Activated gamma-delta T cell treated with anti-CD3 and anti-CD28 coated beads, Interleukin-2, amount 50 U/mL, for 16 hours (primary cell): ENCODE measurements around the gene MACF1.
"Not testable (repeated sequence)": the region's sequence is repeated elsewhere in the genome, so short reads cannot be mapped to it uniquely, and the experiment has no call there.

Source experiments
- DNase-seq: peaks from one replicate; pipeline ENCODE4 v3.0.0-alpha.2; 2020; ENCODE audit warnings: low read depth

MACF1 gene

GRCh38 chr1:39493043-39493810, 288.7 kb downstream of the MACF1 start:
- not testable (repeated sequence) for DNase-seq

DNA sequence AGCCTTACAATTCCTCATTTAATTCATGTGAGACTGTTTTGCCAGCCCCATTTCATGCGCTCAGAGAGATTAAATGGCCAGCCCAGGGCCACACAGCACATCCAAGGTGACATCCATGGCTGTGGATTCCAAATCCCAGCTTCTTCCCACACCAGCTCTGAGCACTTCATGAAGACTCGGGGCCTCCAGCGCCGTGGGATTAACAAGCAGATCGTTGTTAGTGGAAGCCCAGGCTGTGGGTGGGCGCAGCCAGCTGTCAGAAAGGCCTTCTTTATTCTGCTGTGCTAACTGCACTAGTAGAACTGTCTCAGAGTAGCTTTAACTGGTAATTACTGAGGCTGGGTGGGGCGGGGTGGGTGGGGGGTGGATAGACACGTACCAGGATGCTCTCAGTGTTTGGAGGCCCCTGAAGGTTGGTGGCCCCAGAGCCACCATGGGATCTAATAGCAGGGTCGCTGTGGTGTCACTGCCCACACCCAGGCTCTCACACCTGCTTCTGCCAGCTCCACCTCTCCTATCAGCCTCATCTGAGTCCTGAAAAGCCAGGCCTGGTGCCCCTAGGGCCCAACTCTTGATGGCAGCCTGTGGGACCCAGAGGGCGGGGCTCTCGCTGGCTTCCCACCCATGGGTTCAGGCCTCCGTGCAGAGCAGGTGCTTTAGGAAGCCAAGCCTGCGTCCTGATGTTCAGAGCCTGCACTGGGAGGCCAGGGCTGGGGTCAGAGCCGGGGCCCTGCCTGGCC, 290.3 kb downstream of the MACF1 start:
- no peak for DNase-seq

DNA sequence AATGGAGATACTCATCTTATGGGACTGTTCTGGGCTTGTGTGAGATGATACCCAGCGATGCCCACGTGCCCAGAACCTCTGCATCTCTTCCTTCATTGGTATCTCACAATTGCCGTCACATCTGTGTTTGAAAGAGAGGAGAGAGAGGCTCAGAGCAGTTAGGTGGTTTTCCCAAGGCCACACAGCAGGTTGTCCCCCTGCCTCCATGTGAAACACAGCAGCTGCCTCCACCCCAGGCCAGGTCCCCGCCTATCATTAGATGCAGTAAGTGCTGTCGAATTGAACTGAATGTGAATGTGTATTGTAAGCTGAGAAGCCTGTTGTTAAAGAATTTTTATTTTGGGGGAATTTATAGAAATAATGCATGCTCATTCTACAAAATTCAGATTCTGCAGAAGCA, 292.0 kb downstream of the MACF1 start:
- DNase-seq: not testable (repeated sequence)

- no peak for DNase-seq
Measured at GRCh38 chr1:39497585-39497984, 293.1 kb downstream of the MACF1 start.

DNA sequence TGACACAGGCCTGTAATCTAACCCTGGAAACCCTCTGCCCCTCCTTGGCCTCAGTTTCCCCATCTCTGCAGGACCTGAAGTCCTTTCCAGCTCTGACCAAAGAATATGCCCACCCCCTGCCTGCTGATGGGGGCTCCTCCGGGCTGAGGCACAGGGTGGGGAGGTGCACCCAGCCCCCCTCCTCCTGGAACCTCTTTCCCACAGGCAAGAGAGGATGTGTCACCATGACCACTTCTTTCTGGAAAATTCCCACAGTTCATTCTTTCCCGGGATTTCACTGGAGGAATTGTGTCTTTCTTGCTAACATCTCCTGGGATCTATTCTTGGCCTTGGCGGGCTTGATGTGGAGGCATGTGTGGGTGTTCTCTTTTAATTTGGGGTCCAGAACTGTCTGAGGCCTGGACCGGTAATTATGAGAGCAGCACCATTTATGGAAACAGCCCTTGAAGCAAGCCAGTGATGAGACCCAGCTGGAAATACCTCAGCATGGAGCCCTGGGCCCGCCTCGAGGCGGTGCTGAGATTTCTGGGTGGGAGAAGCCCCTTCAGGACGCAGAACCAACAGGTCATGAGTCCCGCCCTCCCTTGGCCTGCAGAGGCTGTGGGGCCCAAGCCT, 293.7 kb downstream of the MACF1 start:
- DNase-seq: not testable (repeated sequence)

- not testable (repeated sequence) for DNase-seq
Measured at GRCh38 chr1:39498821-39499220, 294.3 kb downstream of the MACF1 start.

DNA sequence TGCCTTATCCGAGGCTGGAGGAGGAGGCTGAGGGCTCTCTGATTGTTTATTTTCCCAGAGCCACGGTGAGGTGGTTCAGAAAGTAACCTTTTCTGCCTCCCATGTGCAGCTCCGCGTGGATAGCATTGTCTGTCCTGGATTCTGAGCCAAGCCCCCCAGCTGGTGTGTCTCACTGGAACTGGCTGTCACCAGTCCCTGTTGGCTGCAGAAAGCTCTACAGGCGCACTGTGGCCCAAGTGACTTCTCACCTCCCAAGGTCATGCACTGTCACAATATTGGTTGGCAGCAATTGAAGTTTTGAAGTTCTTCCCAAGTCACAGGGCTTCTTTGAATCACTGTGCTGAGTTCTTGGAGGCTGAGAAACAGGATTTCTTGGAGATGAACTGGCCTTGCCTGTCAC, 295.2 kb downstream of the MACF1 start:
- DNase-seq: no peak

- DNase-seq: no peak
Measured at GRCh38 chr1:39500862-39501389, 296.4 kb downstream of the MACF1 start.

DNA sequence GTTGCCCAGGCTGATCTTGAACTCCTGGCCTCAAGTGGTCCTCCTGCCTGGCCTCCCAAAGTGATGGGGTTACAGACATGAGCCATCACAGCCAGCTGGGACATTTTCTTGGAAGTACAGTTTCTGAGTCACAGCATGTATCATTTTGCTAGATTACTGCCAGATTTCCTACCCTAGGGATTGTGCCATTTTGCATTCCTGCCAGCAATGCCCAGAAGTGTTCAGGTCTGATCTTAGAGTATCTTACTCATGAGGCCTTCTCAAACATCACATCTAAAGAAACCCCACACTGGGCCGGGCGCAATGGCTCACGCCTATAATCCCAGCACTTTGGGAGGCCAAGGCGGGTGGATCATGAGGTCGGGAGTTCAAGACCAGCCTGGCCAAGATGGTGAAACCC, 297.2 kb downstream of the MACF1 start:
- DNase-seq: no peak

DNA sequence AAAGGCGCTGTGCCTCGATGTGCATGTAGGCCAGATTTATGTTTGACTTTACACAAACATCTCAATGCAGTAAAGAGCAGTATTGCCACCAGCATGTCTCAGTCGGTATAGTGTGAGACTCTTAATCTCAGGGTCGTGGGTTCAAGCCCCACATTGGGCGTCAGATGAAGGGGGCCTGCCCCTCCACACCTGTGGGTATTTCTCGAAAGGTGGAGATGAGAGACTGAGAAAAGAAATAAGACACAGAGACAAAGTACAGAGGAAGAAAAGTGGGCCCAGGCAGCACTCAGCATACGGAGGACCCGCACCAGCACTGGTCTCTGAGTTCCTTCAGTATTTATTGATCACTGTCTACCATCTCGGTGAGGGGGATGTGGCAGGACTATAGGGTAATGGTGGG, 299.9 kb downstream of the MACF1 start:
- DNase-seq: not testable (repeated sequence)

DNA sequence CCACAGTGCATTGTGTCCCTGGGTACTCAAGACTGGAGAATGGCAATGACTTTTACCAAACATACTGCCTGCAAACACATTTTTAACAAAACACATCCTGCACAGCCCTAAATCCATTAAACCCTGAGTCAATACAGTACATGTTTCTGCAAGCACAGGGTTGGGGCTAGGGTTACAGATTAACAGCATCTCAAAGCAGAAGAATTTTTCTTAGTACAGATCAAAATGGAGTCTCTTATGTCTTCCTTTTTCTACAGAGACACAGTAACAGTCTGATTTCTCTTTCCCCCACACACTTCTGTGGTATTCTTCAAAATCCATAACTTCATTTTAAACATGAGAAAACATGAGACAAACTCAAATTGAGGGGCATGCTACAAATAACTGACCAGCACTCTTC, 300.8 kb downstream of the MACF1 start:
- DNase-seq: no peak

DNA sequence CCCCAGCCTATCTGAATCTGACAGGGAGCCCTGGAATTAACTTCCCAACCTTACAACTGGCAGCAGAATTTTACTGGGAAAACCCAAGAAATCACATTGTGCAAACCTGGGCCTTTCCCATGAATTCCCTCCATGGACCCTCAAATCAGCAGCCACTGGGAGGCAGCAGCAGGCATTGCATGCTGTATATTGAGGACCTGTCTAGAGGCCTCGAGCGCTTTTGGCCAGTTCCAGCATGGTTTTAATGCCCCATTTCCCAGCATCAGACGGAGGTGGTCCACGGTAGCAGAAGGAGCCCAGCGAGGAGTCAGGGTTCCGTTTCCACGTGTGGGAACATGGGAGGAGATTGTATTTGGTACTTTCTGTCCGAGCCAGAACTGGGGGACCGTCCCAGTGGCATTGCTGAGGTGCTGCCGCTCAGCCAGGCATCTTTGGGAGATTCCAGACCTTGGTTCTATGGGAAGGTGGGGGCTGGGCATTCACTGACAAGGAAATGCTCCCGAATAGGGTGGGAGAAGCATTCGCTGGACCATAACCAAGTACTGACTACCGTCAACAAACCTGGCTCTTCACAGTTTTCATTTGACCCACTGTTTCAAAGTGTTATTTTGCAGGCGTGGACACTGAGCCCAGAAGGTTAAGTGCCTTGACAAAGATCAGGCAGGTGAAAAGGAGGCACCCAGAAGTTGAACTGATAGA, 302.9 kb downstream of the MACF1 start:
- DNase-seq: no peak

GRCh38 chr1:39508266-39508665, 303.8 kb downstream of the MACF1 start:
- DNase-seq: no peak

- no peak for DNase-seq
Measured at GRCh38 chr1:39508857-39509305, 304.4 kb downstream of the MACF1 start.

- no peak for DNase-seq
Measured at GRCh38 chr1:39509360-39510009, 305.0 kb downstream of the MACF1 start.

GRCh38 chr1:39510570-39511186, 306.2 kb downstream of the MACF1 start:
- not testable (repeated sequence) for DNase-seq

GRCh38 chr1:39511477-39511876, 307.0 kb downstream of the MACF1 start:
- DNase-seq: not testable (repeated sequence)

- not testable (repeated sequence) for DNase-seq
Measured at GRCh38 chr1:39512234-39512847, 307.8 kb downstream of the MACF1 start.

DNA sequence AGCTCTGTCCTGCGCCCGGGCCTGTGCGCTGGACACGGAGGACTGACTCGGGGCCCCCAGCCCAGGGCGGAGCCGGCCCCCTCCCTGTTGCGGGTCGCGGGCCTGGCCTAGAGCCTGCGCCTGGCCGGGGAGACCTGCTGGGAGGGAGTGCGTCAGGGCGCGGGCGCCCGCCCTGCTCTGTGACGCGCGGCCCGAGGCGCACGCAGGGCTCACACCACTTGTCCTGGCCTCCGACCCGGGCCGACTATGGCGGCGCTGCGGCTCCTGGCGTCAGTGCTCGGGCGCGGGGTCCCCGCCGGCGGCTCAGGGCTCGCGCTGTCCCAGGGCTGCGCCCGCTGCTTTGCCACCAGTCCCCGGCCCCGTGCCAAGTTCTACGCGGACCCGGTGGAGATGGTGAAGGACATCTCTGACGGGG, 310.2 kb downstream of the MACF1 start:
- not testable (repeated sequence) for DNase-seq
